Embryonic facial prominence (tissue), 1 donor: ENCODE data around the gene ISX.

Source experiments
- DNase-seq: peaks from one replicate; pipeline ENCODE4 v3.0.0-alpha.2; 2016; ENCODE audit errors: extremely low spot score

ISX gene

DNA sequence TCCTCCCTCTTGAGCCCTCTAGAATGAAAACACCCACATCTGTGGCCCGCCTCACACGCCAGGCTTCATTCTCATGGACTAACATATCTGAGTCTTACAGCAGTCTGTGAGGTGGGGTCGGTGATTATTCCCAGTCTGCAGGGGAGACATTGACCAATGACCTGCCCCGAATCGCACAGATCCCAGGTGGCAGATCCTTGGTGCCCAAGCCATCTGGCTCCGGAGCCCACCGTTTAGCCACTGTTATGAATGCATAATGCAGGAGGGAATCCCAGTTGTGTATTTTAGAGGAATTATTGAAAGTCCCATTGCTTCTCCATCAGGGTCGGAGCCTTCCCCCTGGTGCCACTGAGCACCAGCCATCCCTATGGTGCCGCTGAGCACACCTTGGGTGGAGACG, 47.4 kb downstream of the ISX start:
- DNase-seq, result no peak

DNA sequence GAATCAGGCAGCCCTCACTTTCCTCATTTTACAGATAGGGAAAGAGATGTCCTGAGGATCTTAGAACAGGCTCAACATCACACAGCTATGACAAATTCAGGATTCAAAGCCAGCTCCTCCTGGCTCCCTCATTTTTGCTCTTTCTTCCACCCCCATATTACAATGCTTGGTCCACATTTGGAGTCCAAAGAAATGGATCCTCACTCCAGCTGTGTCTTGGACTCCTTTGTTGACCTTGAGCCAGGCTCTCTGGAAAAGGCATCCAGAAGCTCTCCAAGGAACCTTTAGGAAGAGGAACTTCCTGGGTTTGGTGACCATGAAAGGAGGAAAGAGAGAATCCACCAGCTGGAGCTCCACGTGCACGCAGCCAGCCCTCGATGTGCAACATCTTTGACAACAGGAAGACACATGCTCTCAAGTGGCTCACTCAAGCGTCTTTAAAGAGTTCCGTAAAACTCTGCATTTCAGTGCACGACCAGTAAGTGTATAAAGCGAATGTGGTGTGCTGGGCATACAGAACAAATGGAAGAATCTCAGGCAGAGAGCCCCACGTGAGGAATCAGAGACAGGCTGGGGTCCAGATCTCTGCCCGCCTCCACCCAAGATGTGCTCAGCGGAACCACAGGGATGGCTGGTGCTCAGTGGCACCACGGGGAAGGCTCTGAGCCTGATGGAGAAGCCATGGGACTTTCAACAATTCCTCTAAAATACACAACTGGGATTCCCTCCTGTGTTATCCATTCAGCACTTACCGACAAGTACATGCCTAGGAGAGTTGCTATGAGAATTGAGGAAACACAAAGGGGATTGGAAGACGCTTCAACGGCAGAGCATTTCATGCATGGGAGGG, 48.4 kb downstream of the ISX start:
- no peak for DNase-seq

DNA sequence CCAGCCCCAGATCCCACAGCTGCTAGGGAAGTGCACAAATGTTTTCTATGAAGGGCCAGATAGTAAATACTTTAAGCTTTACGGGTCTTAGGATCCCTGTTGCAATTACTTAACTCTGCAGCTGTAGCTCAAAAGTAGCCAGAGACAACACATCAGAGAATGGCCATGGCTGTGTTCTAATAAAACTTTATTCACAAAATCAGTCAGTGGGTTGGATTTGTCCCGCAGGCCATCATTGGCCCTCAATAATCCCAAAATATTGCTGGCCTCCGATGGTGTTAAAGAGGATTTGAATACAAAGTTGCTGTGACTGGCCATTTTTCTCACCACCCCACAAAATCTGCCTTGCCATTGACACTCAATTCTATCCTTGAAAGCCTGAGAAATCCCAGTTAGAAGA, 49.6 kb downstream of the ISX start:
- no peak for DNase-seq

DNA sequence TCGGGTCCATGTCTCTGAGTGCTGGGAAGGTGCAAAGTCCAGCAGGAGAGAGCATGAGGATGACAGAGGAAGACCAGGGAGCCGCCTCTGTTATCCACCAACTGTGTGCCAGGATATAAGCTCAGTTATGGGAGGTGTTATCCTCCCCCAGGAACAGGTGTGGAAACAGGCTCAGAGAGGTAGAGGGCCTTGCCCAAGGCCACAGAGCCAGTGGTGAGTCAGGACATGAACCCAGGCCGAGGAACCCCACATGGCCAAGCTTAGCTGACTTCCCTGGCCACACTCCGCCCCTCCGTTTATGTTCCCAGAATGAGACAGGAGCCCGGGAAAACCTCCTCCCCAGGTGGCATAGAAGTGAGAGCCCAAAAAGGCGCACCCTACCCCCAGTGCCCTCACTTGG, 50.3 kb downstream of the ISX start:
- no peak for DNase-seq

DNA sequence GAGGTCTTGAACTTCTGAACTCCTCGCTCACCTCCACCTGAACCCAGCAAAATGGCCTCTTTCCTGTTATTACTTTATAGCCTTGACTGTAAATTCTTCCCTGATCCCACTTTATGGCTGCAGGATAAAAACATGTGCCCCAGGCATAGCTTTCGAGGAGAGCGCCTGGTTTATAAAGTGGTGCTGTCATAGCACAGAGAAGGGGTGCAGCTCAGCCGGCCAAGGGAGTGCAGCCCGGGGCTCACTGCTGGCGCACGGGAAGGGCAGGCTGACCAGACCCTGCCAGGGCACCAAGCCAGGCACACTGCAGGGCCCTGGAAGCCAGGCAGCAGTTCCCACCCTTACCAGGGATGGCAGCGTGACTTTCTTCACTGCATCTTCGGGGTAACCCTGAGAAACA, 50.9 kb downstream of the ISX start:
- DNase-seq, result no peak

DNA sequence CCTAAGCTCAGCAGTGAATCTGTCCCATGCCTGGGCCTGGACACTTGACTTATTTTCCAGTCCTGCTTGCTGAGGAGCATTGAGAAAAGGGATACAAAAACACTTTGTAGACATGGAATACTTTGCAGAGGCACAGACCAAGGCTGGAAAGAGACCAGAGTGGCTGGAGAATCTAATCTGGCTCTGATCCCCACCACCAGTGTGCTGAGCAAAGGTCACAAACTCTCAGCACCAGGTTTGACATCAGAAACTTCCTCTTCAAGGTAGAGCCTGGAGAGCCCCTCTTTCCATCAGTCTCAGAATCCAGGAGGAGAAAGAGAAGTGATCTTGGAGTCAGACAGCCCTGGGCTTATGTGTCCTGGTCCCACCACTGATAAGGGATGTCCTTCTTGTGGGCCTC, 53.5 kb downstream of the ISX start:
- DNase-seq, result no peak

DNA sequence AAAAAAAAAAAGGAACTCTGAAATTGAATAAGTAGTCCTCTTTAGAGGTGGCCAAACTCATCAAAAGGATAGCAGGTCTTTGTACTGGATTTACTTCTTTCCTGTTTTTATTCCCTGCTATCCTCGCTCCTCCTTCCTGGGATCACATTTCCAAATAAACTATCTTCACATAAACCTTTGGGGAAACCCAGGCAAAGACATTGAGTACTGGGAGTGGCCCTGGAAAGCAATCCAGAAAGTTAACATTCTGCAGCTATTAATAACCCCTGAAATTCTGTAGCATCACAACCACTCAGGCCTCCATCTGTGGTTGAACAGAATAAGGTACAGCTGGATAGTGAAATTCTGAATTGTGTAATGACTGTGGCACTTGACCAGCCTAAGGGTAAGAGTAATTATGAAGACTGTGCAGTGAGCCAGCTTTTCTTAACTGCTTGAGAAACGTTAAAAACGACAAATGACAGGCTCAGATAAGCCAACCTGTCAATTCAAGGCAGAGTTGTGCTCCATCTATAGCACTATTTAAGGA, 58.8 kb downstream of the ISX start:
- DNase-seq, result no peak

DNA sequence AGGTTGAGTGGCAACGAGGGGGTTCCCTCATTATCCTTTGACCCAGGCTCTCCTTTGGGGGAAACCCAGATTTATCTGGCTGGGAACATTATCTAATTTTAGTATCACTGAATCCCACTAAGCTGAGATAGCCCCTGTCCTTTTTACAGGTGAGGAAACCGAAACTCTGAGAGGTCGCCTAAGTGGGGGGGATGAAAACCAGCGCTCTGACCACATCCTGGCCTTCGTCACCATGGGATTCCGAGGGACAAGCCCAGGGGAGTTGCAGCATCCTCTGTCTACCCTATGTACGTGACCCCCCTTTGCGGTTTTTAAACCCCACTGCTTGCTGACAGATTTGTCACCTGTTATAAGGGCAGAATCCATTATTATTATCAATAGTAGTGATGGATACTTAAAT, 61.0 kb downstream of the ISX start:
- no peak for DNase-seq

DNA sequence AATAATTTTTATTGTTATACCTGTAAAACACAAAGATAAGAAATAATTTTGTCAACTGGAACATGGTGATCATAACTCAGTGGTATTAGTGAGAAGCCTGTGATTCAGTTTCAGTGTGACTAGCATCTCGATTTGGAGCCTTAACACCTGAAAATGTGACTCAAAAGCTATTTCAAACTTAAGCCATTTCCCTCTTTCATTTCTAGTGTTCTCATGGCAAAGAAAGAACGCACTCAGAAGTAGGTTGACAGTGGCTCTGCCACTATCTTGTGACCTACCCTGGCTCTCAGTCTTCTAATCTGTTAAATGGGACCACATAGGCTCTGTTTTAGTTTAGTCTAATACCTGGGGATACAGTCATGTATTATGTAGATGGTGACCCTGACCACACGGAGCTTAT, 62.7 kb downstream of the ISX start:
- DNase-seq, result no peak

DNA sequence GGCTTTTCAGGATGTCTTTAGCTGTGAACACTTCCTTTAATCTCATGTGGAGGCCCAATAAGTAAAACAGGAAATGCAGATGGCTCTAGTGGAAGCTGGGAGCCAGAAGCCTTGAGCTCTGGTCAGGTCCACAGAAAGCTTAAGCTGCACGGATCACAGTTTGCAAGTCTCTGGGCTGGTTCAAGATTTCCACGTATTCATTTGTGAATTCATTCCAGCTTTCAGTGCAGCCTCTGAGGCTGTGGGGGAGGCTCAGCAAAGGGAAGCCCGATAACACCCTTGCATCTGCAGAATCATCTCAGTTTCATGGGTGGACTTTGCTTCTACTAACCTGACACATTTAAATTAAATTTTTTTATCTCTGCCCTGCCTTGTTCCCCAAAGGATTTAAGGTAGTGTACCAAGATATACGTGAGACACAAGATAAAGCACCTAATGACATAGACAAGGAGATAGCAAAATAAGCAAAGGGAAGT, 65.6 kb downstream of the ISX start:
- DNase-seq, result no peak

DNA sequence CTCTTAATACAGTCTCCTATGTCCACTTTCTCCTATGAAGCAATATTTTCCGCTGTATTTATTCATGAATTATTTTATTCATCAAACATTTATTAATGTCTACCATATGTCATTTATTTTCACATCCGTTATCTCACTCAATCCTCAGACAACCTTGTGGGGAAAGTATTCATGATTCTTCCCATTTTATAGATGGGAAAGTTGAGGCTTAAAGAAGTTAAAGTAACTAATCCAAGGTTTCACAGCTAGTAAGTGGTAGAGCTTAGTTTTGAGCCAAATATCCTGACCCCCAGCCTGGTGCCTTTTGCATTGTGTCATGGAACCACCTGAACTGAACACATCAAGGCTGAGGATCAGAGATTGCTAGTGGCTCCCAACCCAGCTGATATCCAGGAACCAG, 66.6 kb downstream of the ISX start:
- no peak for DNase-seq

DNA sequence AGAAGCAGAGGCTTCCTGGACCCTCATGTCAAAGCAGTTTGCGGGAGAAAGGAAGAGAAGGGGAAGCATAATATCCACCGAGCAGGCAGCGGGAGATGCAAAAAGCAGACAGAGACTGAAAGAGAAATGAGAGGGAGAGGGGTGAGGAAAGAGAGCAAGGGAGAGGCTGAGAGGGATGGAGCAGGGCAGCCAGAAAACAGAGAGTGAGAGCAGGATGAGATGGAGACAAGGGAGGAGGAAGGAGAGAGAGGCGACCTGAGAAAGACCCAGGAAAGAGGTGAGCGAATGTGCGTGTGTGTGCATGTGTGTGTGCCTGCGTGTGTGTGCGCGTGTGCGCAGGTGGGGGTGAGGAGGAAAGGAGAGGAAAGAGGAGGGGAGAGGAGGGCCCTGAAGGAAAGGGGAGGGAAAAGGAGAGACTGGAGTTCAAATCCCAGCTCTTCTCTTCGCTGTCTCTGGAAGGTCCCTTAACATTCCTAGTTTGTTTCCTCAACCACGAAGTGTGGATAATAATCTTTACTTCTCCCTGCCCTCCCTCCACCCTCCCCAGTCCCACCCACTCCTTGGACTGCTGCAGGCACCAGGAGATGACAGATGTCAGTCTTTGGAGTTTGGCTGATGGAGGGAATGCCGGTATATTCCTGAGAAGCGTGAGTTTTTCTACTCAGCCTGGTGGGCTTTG, 67.9 kb downstream of the ISX start:
- DNase-seq, result no peak

DNA sequence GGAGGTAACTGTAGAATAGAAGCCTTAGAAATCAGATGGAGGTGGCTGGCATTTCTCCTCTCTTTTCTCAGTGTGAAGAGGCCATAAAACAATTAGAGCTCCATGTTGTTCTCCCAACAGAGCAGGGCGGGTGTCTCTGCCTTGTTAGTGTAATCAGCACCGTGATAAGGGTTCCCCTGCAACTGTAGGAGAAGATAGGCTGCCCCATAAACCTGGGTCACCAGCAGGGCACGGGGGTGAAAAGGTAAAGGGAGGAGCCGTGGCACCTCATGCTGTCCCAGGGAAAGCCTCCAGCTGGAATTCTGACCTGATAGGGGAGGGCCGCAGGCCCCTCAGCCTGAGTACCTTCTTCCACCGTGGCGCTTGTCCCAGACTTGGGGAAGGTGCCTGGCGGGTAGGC, 68.7 kb downstream of the ISX start:
- no peak for DNase-seq

DNA sequence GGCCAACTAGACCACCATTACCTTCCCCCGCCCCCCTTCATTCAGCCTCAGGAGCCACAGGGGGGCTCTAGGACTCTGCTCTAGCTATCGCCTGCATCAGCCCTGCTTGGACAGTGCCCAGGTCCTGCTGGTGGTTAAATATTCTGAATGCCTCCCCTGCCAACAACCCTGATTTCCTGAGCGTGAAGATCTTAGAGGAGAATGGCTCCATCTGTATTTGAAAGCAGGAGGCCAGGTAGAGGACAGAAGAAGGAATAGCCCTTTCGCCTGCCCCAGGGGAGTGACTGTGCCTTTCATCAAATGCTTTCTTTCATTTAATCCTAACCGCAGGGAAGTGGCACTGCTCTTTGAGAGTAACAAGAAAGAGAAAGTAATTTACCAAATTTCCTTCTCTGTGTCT, 69.2 kb downstream of the ISX start:
- DNase-seq, result no peak
